AG09309 (cell line): ENCODE results near the gene POLR1E.

Experiments
- DNase-seq: peaks from one replicate; pipeline ENCODE4 v3.0.0-alpha.2; 2010; ENCODE audit warnings: low read depth
- H3K4me3 ChIP-seq: 2 replicates; pipeline ENCODE4 v1.5.1; 2011; ENCODE audit warnings: mild to moderate bottlenecking, low read depth, low read length, moderate library complexity; ENCODE audit not compliant: control insufficient read depth
- CTCF ChIP-seq: IDR thresholded peaks from 2 replicates; pipeline ENCODE4 v1.5.1; 2011; ENCODE audit warnings: mild to moderate bottlenecking, low read depth, low read length, inconsistent platforms; ENCODE audit not compliant: insufficient read depth, control insufficient read depth; ENCODE audit errors: missing control alignments

The POLR1E gene

DNA sequence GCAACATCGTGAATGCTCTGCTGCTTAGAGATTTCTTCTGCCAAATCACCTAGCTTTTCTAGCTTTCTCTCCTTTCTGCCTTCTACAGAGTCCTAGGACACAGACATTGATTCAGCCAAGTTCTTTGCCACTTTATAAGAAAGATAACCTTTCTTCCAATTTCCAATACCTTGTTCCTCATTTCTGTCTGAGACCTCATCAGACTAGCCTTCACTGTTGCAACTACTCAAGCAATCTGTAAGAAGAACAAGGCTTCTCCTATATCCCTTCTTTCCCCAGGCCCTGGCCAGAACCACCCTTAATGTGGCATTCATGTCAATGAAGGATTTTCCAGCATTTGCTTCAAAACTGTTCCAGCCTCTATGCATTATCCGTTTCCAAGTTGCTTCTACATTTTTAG lies 66.1 kb downstream of the POLR1E start:
- DNase-seq = no peak
- no peak for TF ChIP-seq CTCF
- H3K4me3 ChIP-seq = no peak overlapping the region
